Keratinocyte (primary cell): Measurements from ENCODE around the gene RBM39. TPM values are rescaled to one million over a fixed set of nuclear protein-coding genes. Genes with fewer than 3 reads are reported as not detected.

Experiments
- DNase-seq: peaks from one replicate; pipeline ENCODE4 v3.0.0-alpha.2; 2011; ENCODE audit warnings: low read depth, missing footprints, low spot score
- FAIRE-seq: peaks from 2 replicates; lab custom pipeline; 2011; peaks lifted over from hg19 to GRCh38; lab: Jason Lieb, UNC
- H2AFZ ChIP-seq: 2 replicates; pipeline ENCODE4 v1.6.0; 2012; ENCODE audit warnings: low read length, control low read depth, inconsistent platforms; ENCODE audit not compliant: control insufficient read depth
- H3K27ac ChIP-seq: 2 replicates; pipeline ENCODE4 v1.5.1; 2011; ENCODE audit warnings: low read length; ENCODE audit not compliant: control insufficient read depth, insufficient read depth
- H3K27me3 ChIP-seq: 3 replicates; pipeline ENCODE4 v1.6.0; 2011; ENCODE audit warnings: low read length; ENCODE audit not compliant: control insufficient read depth, insufficient read depth; ENCODE audit errors: extremely low read depth
- H3K36me3 ChIP-seq, 2 experiments: 2 replicates in 1 of 2; 3 replicates in 1 of 2; pipeline ENCODE4 v1.5.1; 2011; ENCODE audit warnings: low read length in 2 of 2, mild to moderate bottlenecking in 1 of 2; ENCODE audit not compliant: control insufficient read depth in 2 of 2, insufficient read depth in 2 of 2; ENCODE audit errors: extremely low read depth in 1 of 2
- H3K4me1 ChIP-seq: 3 replicates; pipeline ENCODE4 v1.5.1; 2011; ENCODE audit warnings: low read length; ENCODE audit not compliant: control insufficient read depth, insufficient read depth; ENCODE audit errors: extremely low read depth
- H3K4me2 ChIP-seq: 3 replicates; pipeline ENCODE4 v1.6.0; 2011; ENCODE audit warnings: low read depth, low read length; ENCODE audit not compliant: control insufficient read depth, insufficient read depth; ENCODE audit errors: extremely low read depth
- H3K4me3 ChIP-seq, 3 experiments: fragments of 200-600 bp in 1 of 3; sonication (generic) in 1 of 3; 2 replicates in 2 of 3; 3 replicates in 1 of 3; pipeline ENCODE4 v1.5.1; 2011 to 2016; ENCODE audit warnings: low read length in 3 of 3, mild to moderate bottlenecking in 3 of 3, control low read depth in 2 of 3, inconsistent platforms in 1 of 3, low read depth in 1 of 3, mixed read lengths in 1 of 3, mixed run types in 1 of 3, moderate library complexity in 1 of 3; ENCODE audit not compliant: control insufficient read depth in 2 of 3, insufficient read depth in 2 of 3; ENCODE audit errors: extremely low read depth in 1 of 3
- H3K79me2 ChIP-seq: 2 replicates; pipeline ENCODE4 v1.6.0; 2012; ENCODE audit warnings: low read length; ENCODE audit not compliant: control insufficient read depth, insufficient read depth
- H3K9ac ChIP-seq: 3 replicates; pipeline ENCODE4 v1.6.0; 2011; ENCODE audit warnings: low read length; ENCODE audit not compliant: control insufficient read depth, insufficient read depth; ENCODE audit errors: extremely low read depth
- H3K9me1 ChIP-seq: 3 replicates; pipeline ENCODE4 v1.6.0; 2011; ENCODE audit warnings: low read length; ENCODE audit not compliant: control insufficient read depth, insufficient read depth; ENCODE audit errors: extremely low read depth
- H3K9me3 ChIP-seq: 2 replicates; pipeline ENCODE4 v1.5.1; 2012; ENCODE audit warnings: low read depth, low read length; ENCODE audit not compliant: control insufficient read depth
- H4K20me1 ChIP-seq: 3 replicates; pipeline ENCODE4 v1.6.0; 2011; ENCODE audit warnings: low read length; ENCODE audit not compliant: control insufficient read depth, insufficient read depth; ENCODE audit errors: extremely low read depth
- CTCF ChIP-seq, 3 experiments: IDR thresholded peaks in 1 of 3; conservative IDR thresholded peaks in 1 of 3; optimal IDR thresholded peaks in 1 of 3; 2 replicates in 2 of 3; 3 replicates in 1 of 3; pipeline versions ENCODE3 to v1.5.1; 2011; ENCODE audit warnings: low read length in 3 of 3, mild to moderate bottlenecking in 3 of 3, moderate library complexity in 2 of 3, control low read depth in 1 of 3, inconsistent platforms in 1 of 3; ENCODE audit not compliant: insufficient read depth in 2 of 3; ENCODE audit errors: extremely low read depth in 1 of 3
- EZH2 ChIP-seq: IDR thresholded peaks from one replicate; pipeline ENCODE4 v1.6.1; 2012; ENCODE audit warnings: inconsistent platforms, mild to moderate bottlenecking, low read length, moderate library complexity
- dilution Hi-C: fragments of 300-500 bp; cut with MboI; formaldehyde crosslinking; loops from one replicate; pipeline ENCODE4 v1.7.0; 2020; ENCODE audit warnings: low sequenced_read_pairs; ENCODE audit not compliant: extremely low pct_ligation_motif_present
- polyA plus RNA-seq, 5 experiments: library from polyadenylated mRNA; depleted of rRNA in 3 of 5; stranded (reverse) in 3 of 5; stranded (forward) in 1 of 5; unstranded in 1 of 5; fragments of >200 nt; gene quantifications; 1 replicate in 1 of 5; 2 replicates in 3 of 5; 3 replicates in 1 of 5; pipeline versions ENCODE4 v1.2.1 to v1.2.3, GENCODE V29; 2011 to 2012; ENCODE audit warnings: missing spikeins in 2 of 5, low read depth in 1 of 5, low replicate concordance in 1 of 5

Gene RBM39
- polyA plus RNA-seq, 1 donor (not counting 4 experiments of a cell fraction or from before 2014, with no cell fraction given), result 146 TPM

- H3K9ac ChIP-seq, result no peak overlapping the region
- H3K36me3 ChIP-seq, result peaks cover 10% of the 10 kb centered on the region in 2 experiments
- DNase-seq (no peak), FAIRE-seq (no peak)
- H2AFZ ChIP-seq, result no peak overlapping the region
- H3K27me3 ChIP-seq, result no peaks in the 10 kb centered on the region
- no peak overlapping the region for H3K4me2 ChIP-seq
- H3K4me1 ChIP-seq, result peaks cover 17% of the 10 kb centered on the region
- TF ChIP-seq CTCF (optimal IDR thresholded peaks at IDR 0.05 in 1 of 3, IDR thresholded peaks at IDR 0.05 in 1 of 3, conservative IDR thresholded peaks at IDR 0.05 in 1 of 3; ENCODE audit: extremely low read depth in 1 of 3, insufficient read depth in 2 of 3, low read length in 3 of 3) (no peak), EZH2 (no peak)
- peaks cover 31% of the 10 kb centered on the region for H3K79me2 ChIP-seq
- dilution Hi-C loops, result no loop called here
- H3K4me3 ChIP-seq, result no peak overlapping the region
- H3K9me3 ChIP-seq, result no peaks in the 10 kb centered on the region
- H3K27ac ChIP-seq, result no peak overlapping the region
- H3K9me1 ChIP-seq, result no peaks in the 10 kb centered on the region
- H4K20me1 ChIP-seq, result no peaks in the 10 kb centered on the region
Measured at GRCh38 chr20:35695978-35696377, 46.1 kb downstream of the RBM39 start.

- dilution Hi-C loops, result no loop called here
- DNase-seq, result no peak
- FAIRE-seq, result no peak
- Histone ChIP-seq H3K4me2 (no peak overlapping the region), H3K79me2 (peaks cover 26% of the 10 kb centered on the region), H3K27me3 (no peaks in the 10 kb centered on the region), H3K9me3 (no peaks in the 10 kb centered on the region), H3K4me1 (peaks cover 12% of the 10 kb centered on the region), H3K9me1 (no peaks in the 10 kb centered on the region), H2AFZ (no peak overlapping the region), H3K36me3 (peaks cover 10 to 15% of the 10 kb centered on the region in 2 experiments), H3K4me3 (no peak overlapping the region), H3K27ac (no peak overlapping the region), H3K9ac (no peak overlapping the region), H4K20me1 (no peaks in the 10 kb centered on the region)
- TF ChIP-seq EZH2 (no peak), CTCF (optimal IDR thresholded peaks at IDR 0.05 in 1 of 3, IDR thresholded peaks at IDR 0.05 in 1 of 3, conservative IDR thresholded peaks at IDR 0.05 in 1 of 3; ENCODE audit: extremely low read depth in 1 of 3, insufficient read depth in 2 of 3, low read length in 3 of 3) (no peak)
Measured at GRCh38 chr20:35695245-35695749, 46.8 kb downstream of the RBM39 start.
